Nephron progenitor cell (in vitro differentiated cells): ENCODE measurements around the gene TIMP2.

Experiments
- DNase-seq: peaks from one replicate; pipeline ENCODE4 v3.0.0; 2021
- H3K27ac Mint-ChIP-seq: 2 replicates; pipeline ENCODE4 v1.8.0; 2021; ENCODE audit warnings: mild to moderate bottlenecking, moderate library complexity, mixed read lengths
- H3K27me3 Mint-ChIP-seq: 2 replicates; pipeline ENCODE4 v1.8.0; 2021; ENCODE audit warnings: mild to moderate bottlenecking, low read depth, mixed read lengths; ENCODE audit not compliant: poor library complexity
- H3K36me3 Mint-ChIP-seq: 2 replicates; pipeline ENCODE4 v1.8.0; 2021; ENCODE audit warnings: low read depth, mixed read lengths
- H3K4me1 Mint-ChIP-seq: 2 replicates; pipeline ENCODE4 v1.8.0; 2021; ENCODE audit warnings: mixed read lengths
- H3K4me3 Mint-ChIP-seq: 2 replicates; pipeline ENCODE4 v1.8.0; 2021; ENCODE audit warnings: mild to moderate bottlenecking, moderate library complexity, mixed read lengths
- H3K9me3 Mint-ChIP-seq: 2 replicates; pipeline ENCODE4 v1.8.0; 2021; ENCODE audit warnings: mild to moderate bottlenecking, moderate library complexity, mixed read lengths
- TF ChIP-seq, protein P1 (sequence below): fragments of 200-600 bp; sonication (generic); IDR thresholded peaks from 2 replicates; pipeline ENCODE4 v1.5.0; 2021; ENCODE audit warnings: antibody characterized with exemption

TIMP2 gene

GRCh38 chr17:78889531-78889930 lies 35.7 kb downstream of the TIMP2 start:
- no peaks in the 10 kb centered on the region for H3K9me3 Mint-ChIP-seq
- no peak overlapping the region for H3K27ac Mint-ChIP-seq
- no peak for DNase-seq
- peaks cover 8% of the 10 kb centered on the region for H3K36me3 Mint-ChIP-seq
- peaks cover 3% of the 10 kb centered on the region for H3K27me3 Mint-ChIP-seq
- H3K4me1 Mint-ChIP-seq = peaks cover 64% of the 10 kb centered on the region
- TF ChIP-seq, protein P1, sequence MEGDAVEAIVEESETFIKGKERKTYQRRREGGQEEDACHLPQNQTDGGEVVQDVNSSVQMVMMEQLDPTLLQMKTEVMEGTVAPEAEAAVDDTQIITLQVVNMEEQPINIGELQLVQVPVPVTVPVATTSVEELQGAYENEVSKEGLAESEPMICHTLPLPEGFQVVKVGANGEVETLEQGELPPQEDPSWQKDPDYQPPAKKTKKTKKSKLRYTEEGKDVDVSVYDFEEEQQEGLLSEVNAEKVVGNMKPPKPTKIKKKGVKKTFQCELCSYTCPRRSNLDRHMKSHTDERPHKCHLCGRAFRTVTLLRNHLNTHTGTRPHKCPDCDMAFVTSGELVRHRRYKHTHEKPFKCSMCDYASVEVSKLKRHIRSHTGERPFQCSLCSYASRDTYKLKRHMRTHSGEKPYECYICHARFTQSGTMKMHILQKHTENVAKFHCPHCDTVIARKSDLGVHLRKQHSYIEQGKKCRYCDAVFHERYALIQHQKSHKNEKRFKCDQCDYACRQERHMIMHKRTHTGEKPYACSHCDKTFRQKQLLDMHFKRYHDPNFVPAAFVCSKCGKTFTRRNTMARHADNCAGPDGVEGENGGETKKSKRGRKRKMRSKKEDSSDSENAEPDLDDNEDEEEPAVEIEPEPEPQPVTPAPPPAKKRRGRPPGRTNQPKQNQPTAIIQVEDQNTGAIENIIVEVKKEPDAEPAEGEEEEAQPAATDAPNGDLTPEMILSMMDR = no peak
- H3K4me3 Mint-ChIP-seq = no peak overlapping the region

DNA sequence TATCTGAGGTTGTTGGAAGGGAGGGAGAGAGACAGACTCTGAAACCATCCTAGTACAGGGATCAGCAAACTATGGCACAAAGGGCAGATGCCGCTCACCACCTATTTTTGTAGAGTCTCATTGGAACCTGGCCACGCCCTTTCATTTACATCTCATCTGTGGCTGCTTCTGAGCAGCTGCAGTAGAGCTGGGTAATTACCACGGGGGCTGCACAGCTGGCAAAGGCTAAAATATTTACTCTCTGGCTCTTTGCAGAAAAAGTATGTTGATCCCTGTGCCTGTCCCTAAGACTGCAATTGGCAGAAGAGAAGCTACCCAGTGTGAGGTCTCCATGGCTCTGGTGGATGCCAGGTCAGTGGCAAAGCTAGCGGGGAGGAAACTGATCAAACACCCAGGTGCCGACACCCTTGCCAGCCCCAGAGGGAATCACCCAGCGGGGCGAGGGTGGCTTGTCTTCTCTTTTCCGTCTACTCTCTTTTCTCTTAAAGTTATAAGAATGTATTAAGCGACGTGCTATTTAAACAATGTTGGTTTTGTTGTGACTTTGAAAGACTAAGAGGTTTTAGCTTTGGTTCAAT lies 36.2 kb downstream of the TIMP2 start:
- peaks cover 8% of the 10 kb centered on the region for H3K36me3 Mint-ChIP-seq
- H3K27me3 Mint-ChIP-seq = peaks cover 3% of the 10 kb centered on the region
- H3K4me3 Mint-ChIP-seq = no peak overlapping the region
- no peak overlapping the region for H3K27ac Mint-ChIP-seq
- H3K4me1 Mint-ChIP-seq = peaks cover 69% of the 10 kb centered on the region
- no peak for DNase-seq
- no peaks in the 10 kb centered on the region for H3K9me3 Mint-ChIP-seq
- TF ChIP-seq, protein P1 = no peak

DNA sequence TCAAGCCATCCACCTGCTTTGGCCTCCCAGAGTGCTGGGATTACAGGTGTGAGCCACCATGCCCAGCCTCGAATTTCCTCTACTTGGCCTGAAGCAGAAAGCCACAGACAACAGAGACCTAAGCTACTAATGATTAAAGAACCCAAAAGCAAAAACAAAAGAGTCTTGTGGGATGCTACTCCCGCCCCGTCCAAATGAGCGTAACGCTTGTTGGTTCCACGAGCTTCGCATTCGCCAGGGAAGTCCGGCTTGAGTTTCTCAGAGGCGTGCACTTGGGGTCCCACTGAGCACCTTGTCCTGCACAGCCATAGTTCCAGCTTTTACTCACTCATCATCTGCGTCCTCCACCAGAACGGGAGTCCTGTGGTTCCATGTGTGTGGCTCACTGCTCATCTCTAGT lies 38.2 kb downstream of the TIMP2 start:
- peaks cover 71% of the 10 kb centered on the region for H3K4me1 Mint-ChIP-seq
- no peaks in the 10 kb centered on the region for H3K9me3 Mint-ChIP-seq

GRCh38 chr17:78885956-78886355 lies 39.2 kb downstream of the TIMP2 start:
- H3K27me3 Mint-ChIP-seq = no peaks in the 10 kb centered on the region
- TF ChIP-seq, protein P1 = no peak
- DNase-seq = no peak
- peak overlapping the region; percentile 39 for H3K4me3 Mint-ChIP-seq
- no peak overlapping the region for H3K27ac Mint-ChIP-seq
- H3K4me1 Mint-ChIP-seq = peaks cover 68% of the 10 kb centered on the region
- no peaks in the 10 kb centered on the region for H3K9me3 Mint-ChIP-seq
- H3K36me3 Mint-ChIP-seq = peaks cover 8% of the 10 kb centered on the region

More for the DNA sequence above, 38.2 kb downstream of the TIMP2 start:
- Mint-ChIP-seq H3K27me3 (no peaks in the 10 kb centered on the region), H3K27ac (peak overlapping the region; percentile 51), H3K36me3 (peaks cover 8% of the 10 kb centered on the region), H3K4me3 (no peak overlapping the region)
- TF ChIP-seq, protein P1 = no peak
- no peak for DNase-seq

DNA sequence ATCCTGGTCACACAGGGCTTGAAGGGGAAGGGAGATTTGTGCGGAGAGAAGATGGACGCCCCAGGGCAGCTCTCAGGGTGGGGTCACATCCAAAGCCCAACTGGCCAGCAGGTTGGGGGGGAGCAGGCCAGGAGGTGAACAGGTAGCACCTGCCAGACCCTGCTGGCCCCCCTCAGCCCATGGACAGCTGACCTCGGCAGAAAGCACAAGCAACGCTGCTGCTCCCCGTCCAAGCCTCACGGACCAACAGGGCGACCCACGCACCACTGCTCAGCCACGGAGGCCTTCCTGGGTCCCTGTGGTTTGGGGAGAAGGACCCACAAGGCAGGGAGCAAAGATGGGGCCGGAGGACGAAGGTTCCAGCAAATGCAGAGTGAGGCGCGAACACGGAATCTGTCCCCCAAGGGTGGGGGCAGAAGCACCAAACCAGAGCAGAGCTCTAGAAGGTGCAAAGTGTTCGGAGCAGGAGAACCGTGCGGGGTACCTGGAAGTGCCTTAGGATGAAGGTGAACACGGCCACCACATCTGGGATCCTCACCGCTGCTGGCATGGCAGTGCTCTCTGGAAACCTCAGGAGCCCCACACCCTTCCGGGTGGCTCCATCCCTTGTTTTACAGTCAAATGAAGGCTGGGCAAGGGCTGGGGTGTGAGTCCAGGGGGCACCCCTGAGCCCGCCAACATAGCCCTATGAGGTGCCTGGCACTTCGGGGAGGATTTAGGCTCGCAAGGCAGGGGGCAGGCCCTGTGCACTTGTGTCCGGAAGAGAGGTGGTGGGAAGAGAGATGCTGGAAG lies 40.1 kb downstream of the TIMP2 start:
- Mint-ChIP-seq H3K4me1 (peaks cover 64% of the 10 kb centered on the region), H3K27me3 (no peaks in the 10 kb centered on the region), H3K27ac (no peak overlapping the region), H3K9me3 (no peaks in the 10 kb centered on the region), H3K36me3 (peaks cover 8% of the 10 kb centered on the region), H3K4me3 (no peak overlapping the region)
- no peak for DNase-seq
- TF ChIP-seq, protein P1 = no peak
